ENCODE data around the gene RRAGD. TPM values are rescaled to one million over a fixed set of nuclear protein-coding genes. Genes with fewer than 3 reads are reported as not detected.

The RRAGD gene
- total RNA-seq (2014; rRNA removed; shearing (Covaris generic)): 8.8 and 9.4 TPM in 2 replicates

- DNase-seq (ENCODE audit: low read depth): peak; percentile 55
Observed at GRCh38 chr6:89412071-89413005, at the start of gene RRAGD. Gene RRAGD, minus strand, starts transcription at chr6:89412273. Its CDS starts 280 bp downstream, at chr6:89411993.

- no peak for DNase-seq (ENCODE audit: low read depth)
Observed at GRCh38 chr6:89460713-89461112, 48.6 kb upstream of the RRAGD start.

GRCh38 chr6:89459501-89459900 lies 47.4 kb upstream of the RRAGD start:
- DNase-seq (ENCODE audit: low read depth): no peak

- DNase-seq (ENCODE audit: low read depth): no peak
Observed at GRCh38 chr6:89458704-89459103, 46.6 kb upstream of the RRAGD start.

- DNase-seq (ENCODE audit: low read depth): no peak
Observed at GRCh38 chr6:89454300-89454699, 42.2 kb upstream of the RRAGD start.

GRCh38 chr6:89452281-89452680 lies 40.2 kb upstream of the RRAGD start:
- DNase-seq (ENCODE audit: low read depth): no peak

- no peak for DNase-seq (ENCODE audit: low read depth)
Observed at GRCh38 chr6:89449193-89449592, 37.1 kb upstream of the RRAGD start.

GRCh38 chr6:89443658-89444057 lies 31.6 kb upstream of the RRAGD start:
- no peak for DNase-seq (ENCODE audit: low read depth)

- no peak for DNase-seq (ENCODE audit: low read depth)
Observed at GRCh38 chr6:89440200-89440599, 28.1 kb upstream of the RRAGD start.

GRCh38 chr6:89439014-89439413 lies 26.9 kb upstream of the RRAGD start:
- no peak for DNase-seq (ENCODE audit: low read depth)

GRCh38 chr6:89438248-89438647 lies 26.2 kb upstream of the RRAGD start:
- no peak for DNase-seq (ENCODE audit: low read depth)

- no peak for DNase-seq (ENCODE audit: low read depth)
Observed at GRCh38 chr6:89436226-89436625, 24.2 kb upstream of the RRAGD start.

- no peak for DNase-seq (ENCODE audit: low read depth)
Observed at GRCh38 chr6:89434954-89435353, 22.9 kb upstream of the RRAGD start.

GRCh38 chr6:89434150-89434499 lies 22.1 kb upstream of the RRAGD start:
- DNase-seq (ENCODE audit: low read depth): no peak

GRCh38 chr6:89433252-89434149 lies 21.4 kb upstream of the RRAGD start:
- DNase-seq (ENCODE audit: low read depth): peak; percentile 6

GRCh38 chr6:89432875-89433251 lies 20.8 kb upstream of the RRAGD start, which contains the start of gene ANKRD6:
Gene ANKRD6, plus strand, starts transcription at chr6:89433152. Its CDS starts 133,825 bp downstream, at chr6:89566977.
- peak; percentile 75 for DNase-seq (ENCODE audit: low read depth)

- DNase-seq (ENCODE audit: low read depth): peak; percentile 53
Observed at GRCh38 chr6:89430201-89430962, 18.3 kb upstream of the RRAGD start.

GRCh38 chr6:89416796-89417195 lies 4.7 kb upstream of the RRAGD start:
- DNase-seq (ENCODE audit: low read depth): no peak

- no peak for DNase-seq (ENCODE audit: low read depth)
Observed at GRCh38 chr6:89415185-89415584, 3.1 kb upstream of the RRAGD start.

- no peak for DNase-seq (ENCODE audit: low read depth)
Observed at GRCh38 chr6:89414215-89414614, 2.1 kb upstream of the RRAGD start.

GRCh38 chr6:89413006-89413400 lies 930 bp upstream of the RRAGD start:
- no peak for DNase-seq (ENCODE audit: low read depth)

Measured in Daoy (cell line).